ENCODE results near the gene FGFRL1. TPM values are rescaled to one million over a fixed set of nuclear protein-coding genes. Genes with fewer than 3 reads are reported as not detected.
"Not testable (repeated sequence)": the region's sequence is repeated elsewhere in the genome, so short reads cannot be mapped to it uniquely, and the experiment has no call there.

The FGFRL1 gene
- total RNA-seq, 2 experiments from 2014 or later, result 7.6 to 8.0 TPM

- Mint-ChIP-seq H3K27me3 (ENCODE audit: low read depth) (peaks cover 3% of the 10 kb centered on the region), H3K4me1 (ENCODE audit: low read depth) (peaks cover 9% of the 10 kb centered on the region), H3K4me3 (no peak overlapping the region), H3K27ac (no peak overlapping the region), H3K9me3 (no peaks in the 10 kb centered on the region), H3K36me3 (ENCODE audit: low read depth) (peaks cover 2% of the 10 kb centered on the region)
- CTCF ChIA-PET, result no interaction called here
- no peak for DNase-seq
- intact Hi-C loops (cut with micrococcal nuclease), result no loop called here
Measured at GRCh38 chr4:991451-992296, 19.8 kb upstream of the FGFRL1 start.

GRCh38 chr4:992297-993110 is 18.9 kb upstream of the FGFRL1 start:
- CTCF ChIA-PET, result no interaction called here
- peaks cover 7% of the 10 kb centered on the region for H3K27me3 Mint-ChIP-seq (ENCODE audit: low read depth)
- H3K4me3 Mint-ChIP-seq, result no peak overlapping the region
- intact Hi-C loops (cut with micrococcal nuclease), result no loop called here
- H3K4me1 Mint-ChIP-seq (ENCODE audit: low read depth), result peaks cover 7% of the 10 kb centered on the region
- no peak overlapping the region for H3K27ac Mint-ChIP-seq
- no peaks in the 10 kb centered on the region for H3K9me3 Mint-ChIP-seq
- no peak for DNase-seq
- H3K36me3 Mint-ChIP-seq (ENCODE audit: low read depth), result peaks cover 2% of the 10 kb centered on the region

- Mint-ChIP-seq H3K27me3 (ENCODE audit: low read depth) (peaks cover 13% of the 10 kb centered on the region), H3K36me3 (ENCODE audit: low read depth) (peaks cover 2% of the 10 kb centered on the region), H3K9me3 (no peaks in the 10 kb centered on the region), H3K27ac (no peak within 1 kb of the TSS), H3K4me3 (no peak within 1 kb of the TSS), H3K4me1 (ENCODE audit: low read depth) (peaks cover 4% of the 10 kb centered on the region)
- intact Hi-C loops (cut with micrococcal nuclease), result no loop called here
- CTCF ChIA-PET, result interaction anchor here (0.7 kb wide), 1 partner anchor 81 kb away, joined by 4 read pairs; no protein-coding TSS in a partner anchor
- no peak for DNase-seq
Measured at GRCh38 chr4:993111-994029, 18.1 kb upstream of the FGFRL1 start, which contains the start of gene SLC26A1. SLC26A1 (minus strand) TSS chr4:993404; CDS start chr4:991703, 1,701 bp downstream.

- Mint-ChIP-seq H3K9me3 (no peaks in the 10 kb centered on the region), H3K4me3 (no peak overlapping the region), H3K27me3 (ENCODE audit: low read depth) (peaks cover 20% of the 10 kb centered on the region), H3K36me3 (ENCODE audit: low read depth) (peaks cover under 1% of the 10 kb centered on the region), H3K27ac (no peak overlapping the region), H3K4me1 (ENCODE audit: low read depth) (peaks cover 11% of the 10 kb centered on the region)
- CTCF ChIA-PET, result no interaction called here
- intact Hi-C loops (cut with micrococcal nuclease), result loop anchor here (5.0 kb wide), 1 partner anchor 753 kb away; no protein-coding TSS in a partner anchor
- no peak for DNase-seq
Measured at GRCh38 chr4:995311-996026, 16.0 kb upstream of the FGFRL1 start.

- no peaks in the 10 kb centered on the region for H3K36me3 Mint-ChIP-seq (ENCODE audit: low read depth)
- peaks cover 25% of the 10 kb centered on the region for H3K27me3 Mint-ChIP-seq (ENCODE audit: low read depth)
- CTCF ChIA-PET, result no interaction called here
- H3K9me3 Mint-ChIP-seq, result no peaks in the 10 kb centered on the region
- no peak overlapping the region for H3K27ac Mint-ChIP-seq
- intact Hi-C loops (cut with micrococcal nuclease), result loop anchor here (5.0 kb wide), 1 partner anchor 754 kb away; no protein-coding TSS in a partner anchor
- DNase-seq, result no peak
- peaks cover 11% of the 10 kb centered on the region for H3K4me1 Mint-ChIP-seq (ENCODE audit: low read depth)
- no peak overlapping the region for H3K4me3 Mint-ChIP-seq
Measured at GRCh38 chr4:996030-996996, 15.1 kb upstream of the FGFRL1 start.

GRCh38 chr4:996997-997374 is 14.4 kb upstream of the FGFRL1 start:
- intact Hi-C loops (cut with micrococcal nuclease), result loop anchor here (5.0 kb wide), 1 partner anchor 755 kb away; no protein-coding TSS in a partner anchor
- peaks cover 11% of the 10 kb centered on the region for H3K4me1 Mint-ChIP-seq (ENCODE audit: low read depth)
- no peak for DNase-seq
- H3K9me3 Mint-ChIP-seq, result no peaks in the 10 kb centered on the region
- H3K4me3 Mint-ChIP-seq, result no peak overlapping the region
- H3K36me3 Mint-ChIP-seq (ENCODE audit: low read depth), result no peaks in the 10 kb centered on the region
- H3K27ac Mint-ChIP-seq, result no peak overlapping the region
- CTCF ChIA-PET, result no interaction called here
- H3K27me3 Mint-ChIP-seq (ENCODE audit: low read depth), result peaks cover 30% of the 10 kb centered on the region

GRCh38 chr4:997375-998071 is 13.9 kb upstream of the FGFRL1 start:
- peaks cover 32% of the 10 kb centered on the region for H3K27me3 Mint-ChIP-seq (ENCODE audit: low read depth)
- H3K4me3 Mint-ChIP-seq, result no peak overlapping the region
- H3K27ac Mint-ChIP-seq, result no peak overlapping the region
- H3K9me3 Mint-ChIP-seq, result no peaks in the 10 kb centered on the region
- no peak for DNase-seq
- CTCF ChIA-PET, result no interaction called here
- peaks cover 11% of the 10 kb centered on the region for H3K4me1 Mint-ChIP-seq (ENCODE audit: low read depth)
- no peaks in the 10 kb centered on the region for H3K36me3 Mint-ChIP-seq (ENCODE audit: low read depth)
- intact Hi-C loops (cut with micrococcal nuclease), result loop anchor here (5.0 kb wide), 1 partner anchor 755 kb away; no protein-coding TSS in a partner anchor

GRCh38 chr4:998096-998691 is 13.2 kb upstream of the FGFRL1 start:
- Mint-ChIP-seq H3K9me3 (no peaks in the 10 kb centered on the region), H3K27ac (no peak overlapping the region), H3K4me1 (ENCODE audit: low read depth) (peaks cover 11% of the 10 kb centered on the region), H3K36me3 (ENCODE audit: low read depth) (no peaks in the 10 kb centered on the region), H3K27me3 (ENCODE audit: low read depth) (peaks cover 32% of the 10 kb centered on the region), H3K4me3 (no peak overlapping the region)
- CTCF ChIA-PET, result no interaction called here
- no peak for DNase-seq
- intact Hi-C loops (cut with micrococcal nuclease), result loop anchor here (5.0 kb wide), 1 partner anchor 756 kb away; no protein-coding TSS in a partner anchor

GRCh38 chr4:999240-999863 is 12.1 kb upstream of the FGFRL1 start:
- intact Hi-C loops (cut with micrococcal nuclease), result loop anchor here (5.0 kb wide), 1 partner anchor 757 kb away; no protein-coding TSS in a partner anchor
- CTCF ChIA-PET, result not testable (repeated sequence)

More at GRCh38 chr4:999240-999863, 12.1 kb upstream of the FGFRL1 start:
- Mint-ChIP-seq H3K4me1 (ENCODE audit: low read depth) (peaks cover 14% of the 10 kb centered on the region), H3K27me3 (ENCODE audit: low read depth) (peaks cover 40% of the 10 kb centered on the region)
- not testable (repeated sequence) for DNase-seq; H3K9me3 Mint-ChIP-seq; H3K27ac Mint-ChIP-seq; H3K4me3 Mint-ChIP-seq; H3K36me3 Mint-ChIP-seq (ENCODE audit: low read depth)
